VCaP (cell line): ENCODE data around the gene GPR6.

Source experiments
- H3K27ac ChIP-seq: fragments of 450-650 bp; 2 replicates; pipeline ENCODE4 v1.5.1; 2017
- TF ChIP-seq, protein P1 (sequence below): fragments of 450-650 bp; conservative IDR thresholded peaks from 2 replicates; pipeline ENCODE4 v1.5.1; 2017; ENCODE audit warnings: mild to moderate bottlenecking, moderate library complexity

GPR6 gene, protein sequence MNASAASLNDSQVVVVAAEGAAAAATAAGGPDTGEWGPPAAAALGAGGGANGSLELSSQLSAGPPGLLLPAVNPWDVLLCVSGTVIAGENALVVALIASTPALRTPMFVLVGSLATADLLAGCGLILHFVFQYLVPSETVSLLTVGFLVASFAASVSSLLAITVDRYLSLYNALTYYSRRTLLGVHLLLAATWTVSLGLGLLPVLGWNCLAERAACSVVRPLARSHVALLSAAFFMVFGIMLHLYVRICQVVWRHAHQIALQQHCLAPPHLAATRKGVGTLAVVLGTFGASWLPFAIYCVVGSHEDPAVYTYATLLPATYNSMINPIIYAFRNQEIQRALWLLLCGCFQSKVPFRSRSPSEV

DNA sequence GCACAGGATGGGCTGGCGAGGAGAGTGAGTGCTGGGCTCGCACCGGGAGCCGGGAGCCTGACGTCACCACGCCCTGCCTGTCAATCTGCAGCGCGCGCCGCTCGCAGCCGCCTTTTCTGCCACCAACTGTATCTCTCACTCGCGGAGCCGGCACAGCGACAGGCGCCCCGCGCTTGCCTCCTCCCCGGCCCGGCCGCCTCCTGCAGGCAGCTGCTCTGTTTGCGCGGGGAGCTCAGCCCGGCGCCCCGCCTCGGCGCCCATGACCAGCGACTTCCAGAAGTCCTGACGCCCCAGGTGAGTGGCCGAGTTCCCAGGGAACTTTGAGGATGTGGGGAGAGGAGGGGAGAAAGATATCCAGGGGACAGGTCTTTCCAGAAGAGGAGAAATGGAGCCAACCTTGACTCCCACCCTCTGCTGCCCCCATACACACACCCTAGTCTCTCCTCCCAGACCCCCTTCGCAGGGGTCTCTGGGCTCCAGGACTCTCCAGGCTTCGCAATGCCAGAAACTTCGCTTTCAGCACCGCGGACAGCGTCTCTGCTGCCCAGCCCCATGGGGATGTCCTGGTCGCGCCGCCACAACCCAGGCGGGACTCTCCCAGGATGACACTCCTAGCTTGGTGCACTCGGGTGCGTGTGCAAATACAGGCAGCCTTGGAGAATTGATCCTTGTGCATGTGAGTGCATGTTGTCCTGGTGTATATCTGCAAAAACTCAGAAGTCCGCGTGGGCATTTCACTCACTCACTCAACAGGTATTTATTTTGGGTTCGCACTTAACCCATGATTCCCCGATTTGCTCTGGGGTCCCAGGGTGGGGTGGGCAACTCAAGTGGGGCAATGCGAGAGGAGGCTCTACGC lies at the start of gene GPR6:
Gene GPR6 (plus strand): TSS at position 138 of the 859 bp plus-strand sequence. CDS start 802 bp downstream, outside the sequence.
- H3K27ac ChIP-seq = peak within 1 kb of the TSS; percentile 58; the same call in 1 of the 2 replicates
- TF ChIP-seq, protein P1, sequence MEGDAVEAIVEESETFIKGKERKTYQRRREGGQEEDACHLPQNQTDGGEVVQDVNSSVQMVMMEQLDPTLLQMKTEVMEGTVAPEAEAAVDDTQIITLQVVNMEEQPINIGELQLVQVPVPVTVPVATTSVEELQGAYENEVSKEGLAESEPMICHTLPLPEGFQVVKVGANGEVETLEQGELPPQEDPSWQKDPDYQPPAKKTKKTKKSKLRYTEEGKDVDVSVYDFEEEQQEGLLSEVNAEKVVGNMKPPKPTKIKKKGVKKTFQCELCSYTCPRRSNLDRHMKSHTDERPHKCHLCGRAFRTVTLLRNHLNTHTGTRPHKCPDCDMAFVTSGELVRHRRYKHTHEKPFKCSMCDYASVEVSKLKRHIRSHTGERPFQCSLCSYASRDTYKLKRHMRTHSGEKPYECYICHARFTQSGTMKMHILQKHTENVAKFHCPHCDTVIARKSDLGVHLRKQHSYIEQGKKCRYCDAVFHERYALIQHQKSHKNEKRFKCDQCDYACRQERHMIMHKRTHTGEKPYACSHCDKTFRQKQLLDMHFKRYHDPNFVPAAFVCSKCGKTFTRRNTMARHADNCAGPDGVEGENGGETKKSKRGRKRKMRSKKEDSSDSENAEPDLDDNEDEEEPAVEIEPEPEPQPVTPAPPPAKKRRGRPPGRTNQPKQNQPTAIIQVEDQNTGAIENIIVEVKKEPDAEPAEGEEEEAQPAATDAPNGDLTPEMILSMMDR = 0 out of 2 replicates have a peak, but pooled peaks have one; percentile 7

DNA sequence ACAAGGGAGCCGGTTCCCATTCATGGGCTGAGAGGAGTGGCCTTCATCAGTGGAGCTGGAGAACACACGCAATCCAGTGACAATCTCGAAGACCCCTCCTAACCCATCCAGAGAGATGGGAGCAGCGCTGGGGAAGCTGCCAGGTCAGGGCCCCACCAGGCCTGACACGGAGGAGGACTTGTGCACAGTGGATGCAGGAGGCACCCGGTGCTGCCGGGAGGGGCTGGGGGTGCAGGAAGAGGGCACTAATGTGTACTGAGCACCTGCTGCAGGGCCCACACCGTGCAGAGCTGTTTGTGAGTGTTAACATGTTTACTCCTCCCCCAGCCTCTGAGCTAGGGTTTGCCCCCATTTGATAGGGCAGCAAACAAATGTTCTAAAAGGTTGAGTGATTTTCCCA lies 43.8 kb upstream of the GPR6 start:
- no peak overlapping the region for H3K27ac ChIP-seq
- TF ChIP-seq, protein P1 = no peak

DNA sequence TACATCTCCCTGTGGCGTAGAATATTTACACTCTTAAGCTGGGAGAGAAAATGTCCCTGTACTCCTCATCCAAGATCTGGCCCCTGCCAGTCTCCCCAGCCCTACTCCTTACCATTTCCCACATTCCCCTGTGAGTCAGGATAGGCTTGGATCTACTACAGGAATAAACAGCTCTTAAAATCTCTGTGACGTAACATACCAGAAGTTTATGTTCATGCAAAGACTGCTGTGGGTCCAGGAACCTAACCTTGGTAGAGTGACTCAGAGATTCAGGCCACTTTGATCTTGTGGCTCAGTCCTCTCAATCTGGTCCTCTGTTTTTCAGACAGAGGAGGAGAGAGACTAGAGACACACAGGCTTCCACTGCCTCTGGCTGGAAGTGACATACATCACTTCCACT lies 38.5 kb upstream of the GPR6 start:
- TF ChIP-seq, protein P1 = no peak
- H3K27ac ChIP-seq = no peak overlapping the region

DNA sequence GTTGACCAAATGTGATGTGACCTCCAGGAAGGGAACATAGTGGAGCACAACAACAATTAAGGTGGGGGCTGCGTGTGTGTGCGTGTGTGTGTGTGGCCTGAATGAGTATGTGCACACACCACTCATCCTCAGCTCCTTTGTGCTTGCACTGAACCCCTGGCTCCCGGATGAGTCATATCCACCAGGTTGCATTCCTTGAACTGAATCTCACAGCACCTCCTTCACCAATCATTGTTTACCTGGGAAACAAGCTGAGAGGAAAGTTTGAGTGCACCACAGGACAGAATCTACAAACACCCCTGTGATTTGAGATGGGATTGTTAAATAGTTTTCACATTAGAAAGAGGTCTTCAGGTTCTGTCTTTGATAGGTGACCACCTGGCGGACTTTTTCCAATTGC lies 33.7 kb upstream of the GPR6 start:
- H3K27ac ChIP-seq = no peak overlapping the region
- TF ChIP-seq, protein P1 = no peak

DNA sequence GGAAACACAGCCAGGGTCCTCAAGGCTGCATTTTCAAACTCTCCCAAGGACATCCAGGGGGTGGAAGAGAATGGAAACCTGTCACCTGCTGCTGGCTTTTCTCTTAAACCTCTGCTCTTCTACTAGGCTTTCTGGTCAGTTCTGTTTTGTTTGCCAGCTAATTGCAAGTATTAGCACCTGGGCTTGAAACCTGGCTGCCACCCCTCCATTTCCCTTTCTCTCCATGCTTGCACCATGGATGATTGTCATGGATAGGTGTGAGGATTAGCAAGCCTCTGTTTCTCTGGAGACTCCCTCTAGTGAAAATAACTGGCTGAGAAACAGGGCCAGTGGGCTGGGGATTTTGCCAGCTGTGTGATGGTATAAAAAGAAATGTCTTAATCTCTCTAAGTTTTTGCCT lies 33.0 kb upstream of the GPR6 start:
- TF ChIP-seq, protein P1 = no peak
- H3K27ac ChIP-seq = no peak overlapping the region

DNA sequence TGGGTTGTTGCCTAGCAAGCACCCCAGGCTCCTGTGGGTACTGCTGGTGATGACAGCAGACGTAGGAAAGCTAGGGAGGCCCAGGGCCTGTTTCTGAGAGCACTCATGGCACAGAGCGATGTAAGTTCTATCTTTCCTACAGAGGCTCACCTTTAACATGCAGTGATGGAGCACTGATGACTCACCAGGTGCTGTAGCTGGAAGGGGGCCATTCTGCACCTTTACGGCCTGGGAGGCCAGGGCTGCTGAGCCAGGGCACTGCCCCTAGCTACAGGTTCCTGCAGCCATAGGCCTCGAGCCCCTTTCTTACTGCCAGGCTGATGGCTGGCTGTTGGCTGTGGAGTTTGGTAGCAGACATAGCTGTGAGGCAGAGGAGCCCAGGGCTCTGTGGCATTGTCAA lies 31.1 kb upstream of the GPR6 start:
- H3K27ac ChIP-seq = no peak overlapping the region
- TF ChIP-seq, protein P1 = no peak
